ENCODE measurements around the gene GPR137C.
A peak's percentile ranks its signal among the peaks of the same experiment; 100 is the strongest.
"Not testable (repeated sequence)": the region's sequence is repeated elsewhere in the genome, so short reads cannot be mapped to it uniquely, and the experiment has no call there.

The GPR137C gene

GRCh38 chr14:52568454-52568853 is 15.8 kb downstream of the GPR137C start:
- DNase-seq = not testable (repeated sequence)

- DNase-seq = no peak
Measured at GRCh38 chr14:52575858-52576257, 23.2 kb downstream of the GPR137C start.

- no peak for DNase-seq
Measured at GRCh38 chr14:52583544-52583943, 30.9 kb downstream of the GPR137C start.

- no peak for DNase-seq
Measured at GRCh38 chr14:52589646-52590045, 37.0 kb downstream of the GPR137C start.

GRCh38 chr14:52590318-52590717 is 37.7 kb downstream of the GPR137C start:
- no peak for DNase-seq

- no peak for DNase-seq
Measured at GRCh38 chr14:52596320-52596719, 43.7 kb downstream of the GPR137C start.

- no peak for DNase-seq
Measured at GRCh38 chr14:52596861-52597260, 44.2 kb downstream of the GPR137C start.

GRCh38 chr14:52598568-52598967 is 45.9 kb downstream of the GPR137C start:
- DNase-seq = no peak

- no peak for DNase-seq
Measured at GRCh38 chr14:52599974-52600373, 47.3 kb downstream of the GPR137C start.

- DNase-seq = no peak
Measured at GRCh38 chr14:52602131-52602530, 49.5 kb downstream of the GPR137C start.

- DNase-seq = no peak
Measured at GRCh38 chr14:52607061-52607460, 54.4 kb downstream of the GPR137C start.

GRCh38 chr14:52609445-52610044 is 56.9 kb downstream of the GPR137C start:
- DNase-seq = no peak

- no peak for DNase-seq
Measured at GRCh38 chr14:52610187-52610586, 57.6 kb downstream of the GPR137C start.

GRCh38 chr14:52618602-52619001 is 66.0 kb downstream of the GPR137C start:
- DNase-seq = no peak

- no peak for DNase-seq
Measured at GRCh38 chr14:52619687-52620086, 67.1 kb downstream of the GPR137C start.

GRCh38 chr14:52640137-52640536 is 87.5 kb downstream of the GPR137C start:
- DNase-seq = no peak

GRCh38 chr14:52641745-52642144 is 89.1 kb downstream of the GPR137C start:
- DNase-seq = no peak

GRCh38 chr14:52649511-52649910 is 96.9 kb downstream of the GPR137C start:
- DNase-seq = no peak

GRCh38 chr14:52650774-52651173 is 98.1 kb downstream of the GPR137C start:
- no peak for DNase-seq

- no peak for DNase-seq
Measured at GRCh38 chr14:52656905-52657304, 104.3 kb downstream of the GPR137C start.

GRCh38 chr14:52660325-52660724 is 107.7 kb downstream of the GPR137C start:
- no peak for DNase-seq

- DNase-seq = no peak
Measured at GRCh38 chr14:52660832-52661231, 108.2 kb downstream of the GPR137C start.

- no peak for DNase-seq
Measured at GRCh38 chr14:52661314-52661713, 108.7 kb downstream of the GPR137C start.

GRCh38 chr14:52663850-52664249 is 111.2 kb downstream of the GPR137C start:
- DNase-seq = no peak

GRCh38 chr14:52678591-52678990 is 126.0 kb downstream of the GPR137C start:
- DNase-seq = peak; percentile 16

Data from central memory CD4-positive, alpha-beta T cell (primary cell).